Activated CD8-positive, alpha-beta T cell treated with anti-CD3 and anti-CD28 coated beads, Interleukin-2, amount 10 ng/mL, durations not matched to agents 7 days and 5 days (primary cell): ENCODE results near the gene AK2. TPM values are rescaled to one million over a fixed set of nuclear protein-coding genes. Genes with fewer than 3 reads are reported as not detected.

Experiments used
- ATAC-seq: fragments of 150-1000 bp; cut with Tn5 transposase; one replicate; pipeline ENCODE4 v1.10.0; 2021; ENCODE audit warnings: moderate library complexity
- CTCF ChIA-PET: fragments of 350-600 bp; sonication (Branson Sonifier 250); formaldehyde crosslinking; loops from one replicate; lab custom pipeline; 2021; ENCODE audit warnings: antibody characterized with exemption; lab: Charles Lee
- POLR2A ChIA-PET: fragments of 350-600 bp; sonication (Branson Sonifier 250); formaldehyde crosslinking; loops from one replicate; lab custom pipeline; 2021; ENCODE audit warnings: antibody characterized with exemption; lab: Charles Lee
- DNase-seq: peaks from one replicate; pipeline ENCODE4 v3.0.0-alpha.2; 2020
- H3K27ac Mint-ChIP-seq: one replicate; pipeline ENCODE4 v1.8.0; 2021; ENCODE audit warnings: mild to moderate bottlenecking, mixed read lengths
- H3K27me3 Mint-ChIP-seq: one replicate; pipeline ENCODE4 v1.8.0; 2021; ENCODE audit warnings: low read depth, mixed read lengths
- H3K36me3 Mint-ChIP-seq: one replicate; pipeline ENCODE4 v1.8.0; 2021; ENCODE audit warnings: low read depth, mixed read lengths
- H3K4me1 Mint-ChIP-seq: one replicate; pipeline ENCODE4 v1.8.0; 2021; ENCODE audit warnings: low read depth, mixed read lengths
- H3K4me3 Mint-ChIP-seq: one replicate; pipeline ENCODE4 v1.8.0; 2021; ENCODE audit warnings: mild to moderate bottlenecking, mixed read lengths
- H3K9me3 Mint-ChIP-seq: one replicate; pipeline ENCODE4 v1.8.0; 2022; ENCODE audit warnings: mixed read lengths; ENCODE audit not compliant: insufficient read depth
- total RNA-seq, 2 experiments: library from RNA; stranded (reverse); gene quantifications; one replicate each; pipeline ENCODE4 v1.2.3, GENCODE V29; 2021

AK2 gene
- total RNA-seq, 2 experiments from 2014 or later, result 206 to 215 TPM

DNA sequence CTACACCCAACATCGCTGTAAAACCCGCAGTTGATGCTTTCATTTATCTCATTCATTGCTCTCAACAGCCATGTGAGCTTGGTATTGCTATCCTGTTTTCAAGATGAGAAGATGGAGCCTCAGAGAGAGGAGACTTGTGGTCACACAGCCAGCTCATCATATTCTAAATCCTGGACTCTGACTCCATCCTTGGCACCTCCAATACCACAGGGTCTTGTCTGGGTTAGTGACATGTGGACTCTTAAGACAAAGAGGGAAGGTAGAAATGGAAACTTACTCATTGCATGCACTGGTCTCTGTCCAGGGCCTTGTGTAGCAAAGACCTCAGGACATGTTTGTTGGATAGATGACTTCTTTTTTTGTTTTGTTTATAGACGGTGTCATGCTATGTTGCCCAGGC, 65.1 kb downstream of the AK2 start:
- Mint-ChIP-seq H3K27ac (no peak overlapping the region), H3K36me3 (peaks cover 3% of the 10 kb centered on the region), H3K4me3 (no peak overlapping the region), H3K9me3 (no peaks in the 10 kb centered on the region), H3K27me3 (peaks cover 39% of the 10 kb centered on the region), H3K4me1 (peaks cover 10% of the 10 kb centered on the region)
- ATAC-seq (no peak), DNase-seq (no peak)
- POLR2A ChIA-PET, result interaction anchor here (0.5 kb wide), 1 partner anchor 1967 kb away, joined by 3 read pairs; no protein-coding TSS in a partner anchor
- CTCF ChIA-PET, result interaction anchor here (1.5 to 2.7 kb wide), 3 partner anchors 9 to 79 kb away, joined by 4 to 16 read pairs (median 5); no protein-coding TSS in a partner anchor

DNA sequence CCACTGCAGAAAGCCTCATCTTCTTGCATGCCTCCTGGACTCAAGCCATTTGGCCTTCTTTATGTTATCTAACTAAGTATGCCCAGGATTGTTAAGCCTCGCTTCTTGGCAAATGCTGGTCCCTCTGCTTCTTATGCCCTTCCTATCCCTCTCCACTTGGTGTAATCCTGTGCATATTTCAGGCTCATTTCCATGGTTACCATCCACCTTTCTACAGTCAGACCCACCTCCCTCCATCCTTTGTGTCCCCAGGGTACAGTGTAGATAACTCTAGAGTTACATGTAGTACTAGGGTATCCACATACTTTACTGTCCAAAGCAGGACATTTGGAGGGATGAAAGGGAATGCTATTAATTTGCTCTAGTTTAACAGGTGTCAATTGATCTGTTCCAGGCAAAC, 65.5 kb downstream of the AK2 start:
- H3K27ac Mint-ChIP-seq, result no peak overlapping the region
- ATAC-seq, result no peak
- H3K9me3 Mint-ChIP-seq, result no peaks in the 10 kb centered on the region
- no peak overlapping the region for H3K4me3 Mint-ChIP-seq
- H3K27me3 Mint-ChIP-seq, result peaks cover 39% of the 10 kb centered on the region
- DNase-seq, result no peak
- H3K4me1 Mint-ChIP-seq, result peaks cover 10% of the 10 kb centered on the region
- H3K36me3 Mint-ChIP-seq, result peaks cover 3% of the 10 kb centered on the region
- ChIA-PET POLR2A (interaction anchor here (0.5 kb wide), 1 partner anchor 1967 kb away, joined by 3 read pairs; no protein-coding TSS in a partner anchor), CTCF (interaction anchor here (1.5 to 2.7 kb wide), 3 partner anchors 10 to 78 kb away, joined by 4 to 16 read pairs (median 5); no protein-coding TSS in a partner anchor)

DNA sequence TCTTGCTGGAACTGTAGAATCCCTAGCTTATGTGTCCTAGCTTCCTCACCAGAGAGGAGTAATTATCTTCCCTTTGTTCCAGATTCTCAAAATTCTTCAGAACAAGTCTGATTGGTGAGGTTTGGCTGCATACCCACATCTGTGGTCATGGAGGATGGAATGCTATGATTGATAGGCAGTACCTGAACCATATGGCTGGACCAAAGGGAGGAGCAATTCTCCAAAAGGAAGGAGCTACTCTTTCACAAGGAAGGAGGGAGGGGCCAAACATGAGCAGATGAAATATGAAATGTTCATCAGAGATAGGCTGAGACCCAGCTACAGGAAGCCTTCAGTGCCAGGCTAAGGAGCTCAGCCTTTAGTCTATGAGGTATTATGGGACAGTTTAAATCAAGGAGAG, 67.1 kb downstream of the AK2 start:
- DNase-seq (no peak), ATAC-seq (no peak)
- H3K4me1 Mint-ChIP-seq, result peaks cover 15% of the 10 kb centered on the region
- H3K27ac Mint-ChIP-seq, result no peak overlapping the region
- peaks cover 34% of the 10 kb centered on the region for H3K27me3 Mint-ChIP-seq
- CTCF ChIA-PET, result interaction anchor here (0.8 to 1.7 kb wide), 3 partner anchors 15 to 129 kb away, joined by 3 to 4 read pairs (median 3); no protein-coding TSS in a partner anchor
- POLR2A ChIA-PET, result interaction anchor here (0.6 to 1.8 kb wide), 2 partner anchors 11 to 17 kb away, joined by 3 to 8 read pairs; no protein-coding TSS in a partner anchor
- H3K9me3 Mint-ChIP-seq, result no peaks in the 10 kb centered on the region
- H3K36me3 Mint-ChIP-seq, result peaks cover 3% of the 10 kb centered on the region
- no peak overlapping the region for H3K4me3 Mint-ChIP-seq

DNA sequence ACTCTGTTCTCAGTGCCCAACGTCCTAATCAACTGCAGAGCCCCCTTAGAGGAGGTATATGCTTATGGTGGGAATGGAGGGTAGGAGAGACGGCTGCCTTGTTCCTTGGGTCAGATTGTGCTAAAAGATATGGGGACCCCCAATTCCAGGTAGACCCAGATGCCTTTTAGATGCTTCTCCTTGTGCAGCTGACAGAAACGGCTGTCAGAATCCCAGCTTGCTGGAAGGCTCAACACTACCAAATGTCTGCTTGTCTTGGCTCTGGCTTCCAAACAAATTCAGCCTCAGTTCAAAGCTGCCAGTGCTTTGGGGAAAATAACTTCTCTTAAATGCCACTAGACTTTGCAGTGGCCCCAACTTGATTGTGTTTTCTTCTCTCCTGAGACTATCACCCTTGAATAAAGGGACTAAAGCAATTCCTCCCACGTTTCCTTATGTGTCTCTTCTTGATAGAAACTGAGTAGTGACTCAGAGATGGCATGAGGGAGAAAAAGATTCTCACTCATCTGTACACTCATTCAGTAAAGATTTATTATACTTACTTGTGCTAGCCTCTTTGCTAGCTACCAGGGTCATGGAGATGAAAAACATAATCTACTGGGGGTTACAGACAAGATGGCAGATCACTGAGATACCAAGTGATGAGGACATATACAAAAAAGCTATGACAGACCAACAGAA, 68.7 kb downstream of the AK2 start:
- ChIA-PET CTCF (interaction anchor here (1.1 kb wide), 2 partner anchors 13 to 20 kb away, joined by 3 read pairs; no protein-coding TSS in a partner anchor), POLR2A (interaction anchor here (1.3 to 1.6 kb wide), 2 partner anchors 13 to 16 kb away, joined by 3 to 4 read pairs; no protein-coding TSS in a partner anchor)
- H3K4me1 Mint-ChIP-seq, result peaks cover 18% of the 10 kb centered on the region
- peaks cover 32% of the 10 kb centered on the region for H3K27me3 Mint-ChIP-seq
- no peak for DNase-seq
- no peaks in the 10 kb centered on the region for H3K9me3 Mint-ChIP-seq
- ATAC-seq, result no peak
- peaks cover 3% of the 10 kb centered on the region for H3K36me3 Mint-ChIP-seq
- no peak overlapping the region for H3K4me3 Mint-ChIP-seq
- H3K27ac Mint-ChIP-seq, result no peak overlapping the region

DNA sequence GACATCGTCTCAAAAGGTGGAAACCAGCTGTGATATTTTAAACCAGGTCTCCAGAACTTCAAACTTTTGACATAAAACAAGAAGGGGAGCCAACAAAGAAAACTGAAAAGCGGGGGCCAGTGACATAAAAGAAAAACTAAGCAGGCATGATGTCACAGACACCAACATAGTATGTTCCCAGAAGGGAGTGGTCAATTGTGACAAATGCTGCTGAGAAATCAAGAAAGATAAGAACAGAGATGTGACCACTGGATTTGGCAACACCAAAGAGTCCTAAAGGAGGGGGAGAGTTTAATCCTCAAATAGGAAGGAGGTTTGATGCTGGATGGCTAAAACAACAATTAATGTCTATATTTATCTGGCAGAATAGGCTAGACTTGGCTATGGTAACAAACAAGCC, 69.8 kb downstream of the AK2 start:
- POLR2A ChIA-PET, result interaction anchor here (1.3 to 1.6 kb wide), 2 partner anchors 15 to 17 kb away, joined by 3 to 4 read pairs; no protein-coding TSS in a partner anchor
- H3K4me3 Mint-ChIP-seq, result no peak overlapping the region
- ATAC-seq (no peak), DNase-seq (no peak)
- no peaks in the 10 kb centered on the region for H3K9me3 Mint-ChIP-seq
- H3K27ac Mint-ChIP-seq, result no peak overlapping the region
- H3K27me3 Mint-ChIP-seq, result peaks cover 23% of the 10 kb centered on the region
- CTCF ChIA-PET, result interaction anchor here (1.1 kb wide), 1 partner anchor 19 kb away, joined by 3 read pairs; no protein-coding TSS in a partner anchor
- peaks cover 24% of the 10 kb centered on the region for H3K4me1 Mint-ChIP-seq
- peaks cover 7% of the 10 kb centered on the region for H3K36me3 Mint-ChIP-seq

DNA sequence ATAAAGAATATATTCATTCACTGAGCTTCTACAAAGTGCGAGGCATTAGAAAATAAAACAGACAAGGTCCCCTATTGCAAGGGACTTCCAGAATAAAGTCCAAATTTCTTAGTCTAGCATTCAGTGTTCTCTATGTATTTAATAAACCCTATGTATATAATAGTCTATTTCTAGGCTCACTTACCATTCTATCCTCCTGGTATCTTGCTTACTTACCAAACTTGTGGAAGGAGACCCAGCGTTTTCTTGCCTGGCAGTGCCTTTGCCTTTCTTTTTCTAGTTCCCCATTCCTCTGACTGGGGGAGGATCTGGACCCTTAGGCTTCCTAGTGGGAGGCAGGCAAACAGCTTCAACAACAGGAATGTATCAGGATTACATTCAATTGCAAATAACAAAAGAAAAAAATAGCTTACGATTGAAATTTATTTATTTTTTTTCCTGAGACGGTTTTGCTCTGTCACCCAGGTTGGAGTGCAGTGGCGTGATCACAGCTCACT, 71.4 kb downstream of the AK2 start:
- H3K27ac Mint-ChIP-seq, result peak overlapping the region; percentile 88
- DNase-seq (no peak), ATAC-seq (no peak)
- H3K4me3 Mint-ChIP-seq, result peak overlapping the region; percentile 81
- peaks cover 10% of the 10 kb centered on the region for H3K27me3 Mint-ChIP-seq
- H3K9me3 Mint-ChIP-seq, result no peaks in the 10 kb centered on the region
- H3K36me3 Mint-ChIP-seq, result peaks cover 7% of the 10 kb centered on the region
- POLR2A ChIA-PET, result interaction anchor here (0.5 to 2.7 kb wide), 7 partner anchors 16 to 494 kb away, joined by 3 to 17 read pairs (median 4); no protein-coding TSS in a partner anchor
- CTCF ChIA-PET, result interaction anchor here (1.0 to 1.6 kb wide), 3 partner anchors 24 to 162 kb away, joined by 3 to 8 read pairs (median 3); no protein-coding TSS in a partner anchor
- peaks cover 37% of the 10 kb centered on the region for H3K4me1 Mint-ChIP-seq

DNA sequence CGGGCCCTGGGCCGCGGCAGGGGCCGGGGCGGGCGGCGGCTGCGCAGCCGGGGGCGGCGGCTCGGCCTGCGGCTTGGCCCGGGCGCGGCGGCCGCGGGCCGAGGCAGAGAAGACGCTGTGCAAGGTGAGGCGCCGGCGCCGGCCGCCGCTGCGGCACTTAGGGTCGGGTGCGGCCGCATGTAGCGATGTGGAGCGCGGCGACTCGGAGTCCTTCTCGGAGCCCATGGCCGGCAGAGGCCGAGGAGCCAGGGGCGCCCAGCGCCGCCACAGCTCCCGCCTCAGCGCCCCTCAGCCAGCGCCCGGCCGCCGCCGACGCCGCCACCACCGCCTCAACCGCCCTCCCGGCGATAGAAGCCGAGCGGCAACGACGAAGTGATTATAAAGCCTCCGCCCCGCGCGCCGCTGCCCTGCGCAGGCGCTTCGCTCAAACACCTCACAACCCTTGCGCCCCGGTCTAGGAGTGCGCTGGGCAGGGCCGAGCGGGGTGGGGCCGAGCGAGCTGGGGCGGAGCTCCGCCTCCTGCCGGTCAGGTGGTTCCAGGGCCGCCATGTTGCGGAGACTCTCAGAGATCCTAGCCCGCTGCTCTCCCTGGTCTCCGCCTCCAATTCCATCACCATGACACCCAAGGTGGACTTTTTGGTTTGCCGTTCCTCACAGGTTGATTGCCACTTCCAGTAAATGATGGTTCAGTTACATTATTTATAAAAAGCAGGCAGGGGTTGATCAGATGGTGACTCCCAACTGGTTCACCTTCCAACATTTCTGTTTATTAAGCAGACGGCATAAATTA, 72.0 kb downstream of the AK2 start, which contains the start of gene RNF19B:
Gene RNF19B (minus strand): TSS at position 349 of the 790 bp plus-strand sequence. CDS start 124 bp downstream, at position 225.
- H3K4me1 Mint-ChIP-seq, result peaks cover 40% of the 10 kb centered on the region
- peaks cover 9% of the 10 kb centered on the region for H3K27me3 Mint-ChIP-seq
- H3K27ac Mint-ChIP-seq, result peak within 1 kb of the TSS; percentile 88
- DNase-seq (peak; percentile 96), ATAC-seq (peak; percentile 96)
- ChIA-PET POLR2A (interaction anchor here (0.5 to 2.7 kb wide), 9 partner anchors 16 to 493 kb away, joined by 3 to 17 read pairs (median 4); no protein-coding TSS in a partner anchor), CTCF (interaction anchor here (1.0 to 1.7 kb wide), 4 partner anchors 25 to 163 kb away, joined by 3 to 8 read pairs (median 4); no protein-coding TSS in a partner anchor)
- no peaks in the 10 kb centered on the region for H3K9me3 Mint-ChIP-seq
- H3K4me3 Mint-ChIP-seq, result peak within 1 kb of the TSS; percentile 81
- H3K36me3 Mint-ChIP-seq, result peaks cover 7% of the 10 kb centered on the region

DNA sequence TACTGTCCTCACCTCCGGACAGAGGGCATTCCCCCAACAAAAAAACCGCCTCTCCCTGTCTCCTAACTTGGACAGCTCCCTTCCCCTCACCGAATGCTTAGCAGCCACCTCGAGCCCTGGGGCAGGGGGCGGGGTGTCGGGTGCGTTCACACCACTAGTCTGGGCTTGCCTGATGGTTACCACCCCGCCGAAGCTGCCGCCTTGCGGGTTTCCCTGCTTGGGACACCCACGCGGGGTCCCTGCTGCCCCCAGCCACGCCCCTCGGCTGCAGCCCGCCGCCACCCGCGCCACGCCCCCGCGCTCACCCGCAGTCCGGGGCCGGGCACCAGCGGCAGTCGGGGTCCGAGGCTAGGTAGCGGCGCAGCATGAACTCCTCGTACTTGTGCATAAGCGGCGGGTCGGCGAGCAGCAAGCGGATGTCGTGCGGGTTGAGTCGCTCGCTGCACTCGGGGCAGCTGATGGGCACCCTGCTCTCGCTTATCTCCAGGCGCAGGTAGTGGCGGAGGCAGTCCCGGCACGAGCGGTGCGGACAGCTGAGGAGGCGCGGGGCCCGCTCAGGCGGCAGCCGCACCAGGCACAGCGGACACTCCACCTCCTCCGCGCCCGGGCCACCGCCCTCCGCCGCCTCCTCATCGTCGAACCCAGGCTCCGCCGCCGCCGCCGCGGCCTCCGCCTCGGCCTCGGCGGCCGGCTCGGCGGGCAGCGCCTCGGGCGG, 72.8 kb downstream of the AK2 start:
- H3K27ac Mint-ChIP-seq, result peak overlapping the region; percentile 83
- H3K9me3 Mint-ChIP-seq, result no peaks in the 10 kb centered on the region
- H3K36me3 Mint-ChIP-seq, result peaks cover 7% of the 10 kb centered on the region
- POLR2A ChIA-PET, result interaction anchor here (0.7 to 2.7 kb wide), 5 partner anchors 17 to 71 kb away, joined by 3 to 17 read pairs (median 4); no protein-coding TSS in a partner anchor
- peak overlapping the region; percentile 79 for H3K4me3 Mint-ChIP-seq
- DNase-seq (peak; percentile 71), ATAC-seq (peak; percentile 44)
- H3K4me1 Mint-ChIP-seq, result peaks cover 41% of the 10 kb centered on the region
- CTCF ChIA-PET, result interaction anchor here (0.6 to 1.7 kb wide), 2 partner anchors 24 to 30 kb away, joined by 3 to 5 read pairs; no protein-coding TSS in a partner anchor
- peaks cover 5% of the 10 kb centered on the region for H3K27me3 Mint-ChIP-seq

DNA sequence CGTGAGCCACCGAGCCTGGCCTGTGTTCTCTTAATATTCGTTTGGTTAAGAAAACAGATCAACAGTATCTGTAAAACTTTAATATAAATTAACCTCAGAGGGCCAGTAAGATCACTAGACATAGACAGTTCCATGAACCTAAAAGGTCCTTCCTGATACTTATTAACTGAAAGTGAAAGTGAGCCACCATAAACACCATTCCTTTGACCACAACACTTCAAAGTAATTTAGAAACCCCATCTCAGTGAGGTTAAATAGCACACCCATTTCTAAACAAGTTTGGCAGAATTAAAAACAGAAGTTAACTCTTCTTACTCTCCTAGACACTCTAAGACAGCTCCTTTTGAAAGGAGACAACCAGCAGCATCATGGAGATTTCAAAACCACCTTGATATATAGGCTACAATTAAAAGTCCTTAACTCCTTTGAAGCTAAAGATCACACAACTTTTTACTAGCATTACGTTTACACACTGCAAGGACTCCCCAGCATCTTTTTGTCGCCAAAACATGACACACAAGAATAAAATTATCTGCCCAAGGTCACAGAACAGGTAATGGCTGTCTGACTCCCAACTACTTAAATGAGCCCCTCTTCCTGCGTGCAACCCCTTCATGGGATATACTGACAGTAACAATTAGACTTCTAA, 74.3 kb downstream of the AK2 start:
- peak; percentile 1 for ATAC-seq
- peaks cover 50% of the 10 kb centered on the region for H3K4me1 Mint-ChIP-seq
- H3K27ac Mint-ChIP-seq, result peak overlapping the region; percentile 61
- POLR2A ChIA-PET, result interaction anchor here (2.5 kb wide), 1 partner anchor 19 kb away, joined by 9 read pairs; no protein-coding TSS in a partner anchor
- no peak for DNase-seq
- H3K4me3 Mint-ChIP-seq, result peak overlapping the region; percentile 79
- no peaks in the 10 kb centered on the region for H3K9me3 Mint-ChIP-seq
- CTCF ChIA-PET, result interaction anchor here (0.7 to 1.6 kb wide), 6 partner anchors 19 to 45 kb away, joined by 3 to 5 read pairs (median 3); no protein-coding TSS in a partner anchor
- H3K27me3 Mint-ChIP-seq, result no peaks in the 10 kb centered on the region
- H3K36me3 Mint-ChIP-seq, result peaks cover 8% of the 10 kb centered on the region
